HG03064 (cell line): ENCODE data around the gene CDC14A.
"Not testable (repeated sequence)": the region's sequence is repeated elsewhere in the genome, so short reads cannot be mapped to it uniquely, and the experiment has no call there.

ENCODE experiments used
- ATAC-seq: cut with Tn5 transposase; IDR thresholded peaks from one replicate; pipeline ENCODE4 v1.9.1; 2021; ENCODE audit warnings: low read depth; ENCODE audit not compliant: unreplicated experiment

CDC14A gene

GRCh38 chr1:100395913-100396312, 43.6 kb downstream of the CDC14A start:
- ATAC-seq = no peak

GRCh38 chr1:100396651-100397050, 44.3 kb downstream of the CDC14A start:
- no peak for ATAC-seq

- ATAC-seq = no peak
These were observed 45.4 kb downstream of the CDC14A start for GRCh38 chr1:100397681-100398080.

- ATAC-seq = no peak
These were observed 46.3 kb downstream of the CDC14A start for GRCh38 chr1:100398648-100399047.

GRCh38 chr1:100400404-100400803, 48.1 kb downstream of the CDC14A start:
- peak; percentile 68 for ATAC-seq

- no peak for ATAC-seq
These were observed 52.5 kb downstream of the CDC14A start for GRCh38 chr1:100404821-100405220.

- not testable (repeated sequence) for ATAC-seq
These were observed 53.6 kb downstream of the CDC14A start for GRCh38 chr1:100405902-100406301.

- not testable (repeated sequence) for ATAC-seq
These were observed 55.1 kb downstream of the CDC14A start for GRCh38 chr1:100407390-100407789.

GRCh38 chr1:100411019-100411418, 58.7 kb downstream of the CDC14A start:
- ATAC-seq = no peak

GRCh38 chr1:100411574-100411973, 59.3 kb downstream of the CDC14A start:
- no peak for ATAC-seq

- ATAC-seq = no peak
These were observed 60.7 kb downstream of the CDC14A start for GRCh38 chr1:100413035-100413434.

- no peak for ATAC-seq
These were observed 62.6 kb downstream of the CDC14A start for GRCh38 chr1:100414693-100415497.

- no peak for ATAC-seq
These were observed 63.1 kb downstream of the CDC14A start for GRCh38 chr1:100415498-100415778.

- no peak for ATAC-seq
These were observed 66.8 kb downstream of the CDC14A start for GRCh38 chr1:100419072-100419471.

GRCh38 chr1:100422065-100422464, 69.8 kb downstream of the CDC14A start:
- ATAC-seq = no peak

- no peak for ATAC-seq
These were observed 71.6 kb downstream of the CDC14A start for GRCh38 chr1:100423832-100424337.

GRCh38 chr1:100428160-100428559, 75.9 kb downstream of the CDC14A start:
- ATAC-seq = no peak

- ATAC-seq = no peak
These were observed 78.0 kb downstream of the CDC14A start for GRCh38 chr1:100430325-100430756.

- ATAC-seq = no peak
These were observed 79.6 kb downstream of the CDC14A start for GRCh38 chr1:100431954-100432353.

GRCh38 chr1:100433563-100433962, 81.3 kb downstream of the CDC14A start:
- ATAC-seq = no peak

GRCh38 chr1:100434831-100435230, 82.5 kb downstream of the CDC14A start:
- ATAC-seq = no peak

GRCh38 chr1:100438375-100438774, 86.1 kb downstream of the CDC14A start:
- no peak for ATAC-seq
